H1 (cell line): ENCODE data around the gene MMD. TPM values are rescaled to one million over a fixed set of nuclear protein-coding genes. Genes with fewer than 3 reads are reported as not detected.

ENCODE experiments used
- CHD1 ChIP-seq: IDR thresholded peaks from 2 replicates; pipeline ENCODE4 v1.6.1; 2012; ENCODE audit warnings: low read depth, low read length, improper control_type of control experiment
- GTF2F1 ChIP-seq: IDR thresholded peaks from 2 replicates; pipeline ENCODE4 v1.6.1; 2012; ENCODE audit warnings: low read depth, low read length, improper control_type of control experiment, borderline replicate concordance
- POU5F1 ChIP-seq: IDR thresholded peaks from 2 replicates; pipeline ENCODE4 v1.6.1; 2011; ENCODE audit warnings: low read depth, mild to moderate bottlenecking, low read length, moderate library complexity
- SIN3A ChIP-seq, 2 experiments: IDR thresholded peaks in 1 of 2; conservative IDR thresholded peaks in 1 of 2; 2 replicates each; pipeline ENCODE4 v1.6.1; 2011 to 2012; ENCODE audit warnings: low read length in 2 of 2, improper control_type of control experiment in 1 of 2, low read depth in 1 of 2, mild to moderate bottlenecking in 1 of 2
- polyA plus RNA-seq, 7 experiments: library from polyadenylated mRNA; depleted of rRNA in 3 of 7; stranded (reverse) in 5 of 7; unstranded in 2 of 7; fragments of >200 nt in 5 of 7; fragments of 200-250 nt in 2 of 7; gene quantifications; 1 replicate in 5 of 7; 2 replicates in 1 of 7; 4 replicates in 1 of 7; pipeline versions ENCODE4 v1.2.1 to v1.2.3, GENCODE V29; 2011 to 2013; ENCODE audit warnings: missing spikeins in 2 of 7, mixed read lengths in 2 of 7
- total RNA-seq: library from RNA; stranded (reverse); fragmentation: NEBNext Ultra II Directional; extraction: Animal tissue kit (Norgen Biotek cat#: 25700); gene quantifications from 2 replicates; pipeline ENCODE4 v1.2.1, GENCODE V29; 2021
- TF ChIP-seq, protein P1 (sequence below): fragments of 300-600 bp; sonication (generic); IDR thresholded peaks from 2 replicates; pipeline ENCODE4 v1.7.1; 2012; ENCODE audit warnings: low read length, moderate library complexity, mild to moderate bottlenecking, inconsistent platforms; ENCODE audit not compliant: insufficient replicate concordance

Gene MMD
- total and polyA plus RNA-seq, 2 of the 8 experiments (the other 6 are each of a cell fraction or from before 2014, with no cell fraction given): 28.2 to 37.8 TPM

DNA sequence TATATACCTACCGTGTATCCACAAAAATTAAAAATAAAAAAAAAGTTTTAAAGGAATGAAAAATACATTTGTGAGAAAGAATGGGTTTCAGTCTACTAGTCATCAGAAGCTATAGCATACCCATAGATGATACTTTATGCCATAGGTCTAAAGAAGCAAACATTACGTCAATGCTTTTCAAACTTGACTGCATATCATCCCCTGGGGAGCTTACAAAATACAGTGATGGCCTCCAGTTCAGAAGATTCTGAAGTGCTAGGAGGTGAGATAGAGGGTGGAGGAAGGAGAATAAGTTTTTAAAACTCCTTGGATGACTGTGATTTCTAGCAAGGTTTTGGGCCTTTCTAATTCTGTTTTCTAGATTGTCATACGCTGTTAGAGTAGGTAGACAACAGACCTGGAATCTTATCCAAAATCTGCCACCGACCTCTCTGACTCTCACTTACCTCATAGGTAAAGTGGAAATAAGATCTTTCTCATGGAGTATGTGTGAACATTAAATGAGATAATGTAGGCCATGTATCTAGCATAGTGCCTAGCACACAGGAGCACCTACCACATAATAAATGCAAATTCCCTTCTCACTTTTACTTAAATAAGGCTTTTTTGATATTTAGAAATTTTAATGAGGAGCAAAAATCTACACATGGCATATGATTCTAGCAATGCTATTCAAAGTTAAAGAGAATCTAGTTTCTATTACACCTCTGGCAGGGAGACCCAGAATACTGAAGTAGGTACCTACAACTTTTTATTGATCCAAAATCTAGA lies 12.4 kb downstream of the MMD start (continued):
- TF ChIP-seq, protein P1, sequence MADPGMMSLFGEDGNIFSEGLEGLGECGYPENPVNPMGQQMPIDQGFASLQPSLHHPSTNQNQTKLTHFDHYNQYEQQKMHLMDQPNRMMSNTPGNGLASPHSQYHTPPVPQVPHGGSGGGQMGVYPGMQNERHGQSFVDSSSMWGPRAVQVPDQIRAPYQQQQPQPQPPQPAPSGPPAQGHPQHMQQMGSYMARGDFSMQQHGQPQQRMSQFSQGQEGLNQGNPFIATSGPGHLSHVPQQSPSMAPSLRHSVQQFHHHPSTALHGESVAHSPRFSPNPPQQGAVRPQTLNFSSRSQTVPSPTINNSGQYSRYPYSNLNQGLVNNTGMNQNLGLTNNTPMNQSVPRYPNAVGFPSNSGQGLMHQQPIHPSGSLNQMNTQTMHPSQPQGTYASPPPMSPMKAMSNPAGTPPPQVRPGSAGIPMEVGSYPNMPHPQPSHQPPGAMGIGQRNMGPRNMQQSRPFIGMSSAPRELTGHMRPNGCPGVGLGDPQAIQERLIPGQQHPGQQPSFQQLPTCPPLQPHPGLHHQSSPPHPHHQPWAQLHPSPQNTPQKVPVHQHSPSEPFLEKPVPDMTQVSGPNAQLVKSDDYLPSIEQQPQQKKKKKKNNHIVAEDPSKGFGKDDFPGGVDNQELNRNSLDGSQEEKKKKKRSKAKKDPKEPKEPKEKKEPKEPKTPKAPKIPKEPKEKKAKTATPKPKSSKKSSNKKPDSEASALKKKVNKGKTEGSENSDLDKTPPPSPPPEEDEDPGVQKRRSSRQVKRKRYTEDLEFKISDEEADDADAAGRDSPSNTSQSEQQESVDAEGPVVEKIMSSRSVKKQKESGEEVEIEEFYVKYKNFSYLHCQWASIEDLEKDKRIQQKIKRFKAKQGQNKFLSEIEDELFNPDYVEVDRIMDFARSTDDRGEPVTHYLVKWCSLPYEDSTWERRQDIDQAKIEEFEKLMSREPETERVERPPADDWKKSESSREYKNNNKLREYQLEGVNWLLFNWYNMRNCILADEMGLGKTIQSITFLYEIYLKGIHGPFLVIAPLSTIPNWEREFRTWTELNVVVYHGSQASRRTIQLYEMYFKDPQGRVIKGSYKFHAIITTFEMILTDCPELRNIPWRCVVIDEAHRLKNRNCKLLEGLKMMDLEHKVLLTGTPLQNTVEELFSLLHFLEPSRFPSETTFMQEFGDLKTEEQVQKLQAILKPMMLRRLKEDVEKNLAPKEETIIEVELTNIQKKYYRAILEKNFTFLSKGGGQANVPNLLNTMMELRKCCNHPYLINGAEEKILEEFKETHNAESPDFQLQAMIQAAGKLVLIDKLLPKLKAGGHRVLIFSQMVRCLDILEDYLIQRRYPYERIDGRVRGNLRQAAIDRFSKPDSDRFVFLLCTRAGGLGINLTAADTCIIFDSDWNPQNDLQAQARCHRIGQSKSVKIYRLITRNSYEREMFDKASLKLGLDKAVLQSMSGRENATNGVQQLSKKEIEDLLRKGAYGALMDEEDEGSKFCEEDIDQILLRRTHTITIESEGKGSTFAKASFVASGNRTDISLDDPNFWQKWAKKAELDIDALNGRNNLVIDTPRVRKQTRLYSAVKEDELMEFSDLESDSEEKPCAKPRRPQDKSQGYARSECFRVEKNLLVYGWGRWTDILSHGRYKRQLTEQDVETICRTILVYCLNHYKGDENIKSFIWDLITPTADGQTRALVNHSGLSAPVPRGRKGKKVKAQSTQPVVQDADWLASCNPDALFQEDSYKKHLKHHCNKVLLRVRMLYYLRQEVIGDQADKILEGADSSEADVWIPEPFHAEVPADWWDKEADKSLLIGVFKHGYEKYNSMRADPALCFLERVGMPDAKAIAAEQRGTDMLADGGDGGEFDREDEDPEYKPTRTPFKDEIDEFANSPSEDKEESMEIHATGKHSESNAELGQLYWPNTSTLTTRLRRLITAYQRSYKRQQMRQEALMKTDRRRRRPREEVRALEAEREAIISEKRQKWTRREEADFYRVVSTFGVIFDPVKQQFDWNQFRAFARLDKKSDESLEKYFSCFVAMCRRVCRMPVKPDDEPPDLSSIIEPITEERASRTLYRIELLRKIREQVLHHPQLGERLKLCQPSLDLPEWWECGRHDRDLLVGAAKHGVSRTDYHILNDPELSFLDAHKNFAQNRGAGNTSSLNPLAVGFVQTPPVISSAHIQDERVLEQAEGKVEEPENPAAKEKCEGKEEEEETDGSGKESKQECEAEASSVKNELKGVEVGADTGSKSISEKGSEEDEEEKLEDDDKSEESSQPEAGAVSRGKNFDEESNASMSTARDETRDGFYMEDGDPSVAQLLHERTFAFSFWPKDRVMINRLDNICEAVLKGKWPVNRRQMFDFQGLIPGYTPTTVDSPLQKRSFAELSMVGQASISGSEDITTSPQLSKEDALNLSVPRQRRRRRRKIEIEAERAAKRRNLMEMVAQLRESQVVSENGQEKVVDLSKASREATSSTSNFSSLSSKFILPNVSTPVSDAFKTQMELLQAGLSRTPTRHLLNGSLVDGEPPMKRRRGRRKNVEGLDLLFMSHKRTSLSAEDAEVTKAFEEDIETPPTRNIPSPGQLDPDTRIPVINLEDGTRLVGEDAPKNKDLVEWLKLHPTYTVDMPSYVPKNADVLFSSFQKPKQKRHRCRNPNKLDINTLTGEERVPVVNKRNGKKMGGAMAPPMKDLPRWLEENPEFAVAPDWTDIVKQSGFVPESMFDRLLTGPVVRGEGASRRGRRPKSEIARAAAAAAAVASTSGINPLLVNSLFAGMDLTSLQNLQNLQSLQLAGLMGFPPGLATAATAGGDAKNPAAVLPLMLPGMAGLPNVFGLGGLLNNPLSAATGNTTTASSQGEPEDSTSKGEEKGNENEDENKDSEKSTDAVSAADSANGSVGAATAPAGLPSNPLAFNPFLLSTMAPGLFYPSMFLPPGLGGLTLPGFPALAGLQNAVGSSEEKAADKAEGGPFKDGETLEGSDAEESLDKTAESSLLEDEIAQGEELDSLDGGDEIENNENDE: no peak
- TF ChIP-seq GTF2F1 (no peak), SIN3A (conservative IDR thresholded peaks at IDR 0.05 in 1 of 2, IDR thresholded peaks at IDR 0.05 in 1 of 2; ENCODE audit: low read depth in 1 of 2, low read length in 2 of 2) (no peak), CHD1 (no peak), POU5F1 (no peak)
